Liver (tissue), 3 donors: ENCODE data around the gene HNMT.

ENCODE experiments used
- CTCF ChIP-seq: fragments of 150-350 bp; IDR thresholded peaks from 2 replicates; pipeline ENCODE4 v1.5.1; 2017; ENCODE audit warnings: improper control_type of control experiment, low read depth, low read length; ENCODE audit not compliant: missing input control
- EGR1 ChIP-seq, 2 donors: IDR thresholded peaks; 2 replicates each; pipeline ENCODE4 v1.6.1; 2016 to 2018; ENCODE audit warnings: antibody characterized with exemption in 2 of 2, low read depth in 2 of 2
- FOXA1 ChIP-seq: IDR thresholded peaks from 2 replicates; pipeline ENCODE4 v1.6.1; 2016; ENCODE audit warnings: antibody characterized with exemption
- MAX ChIP-seq: IDR thresholded peaks from 2 replicates; pipeline ENCODE4 v1.6.1; 2016; ENCODE audit warnings: antibody characterized with exemption
- RAD21 ChIP-seq, 2 donors: IDR thresholded peaks; 2 replicates each; pipeline ENCODE4 v1.6.1; 2016; ENCODE audit warnings: antibody characterized with exemption in 2 of 2, mild to moderate bottlenecking in 2 of 2
- REST ChIP-seq: IDR thresholded peaks from 2 replicates; pipeline ENCODE4 v1.6.1; 2016; ENCODE audit warnings: antibody characterized with exemption, mild to moderate bottlenecking
- donor health status: healthy.
- donor health status: healthy.

GRCh38 chr2:137935591-137935990 is 28.7 kb upstream of the HNMT start:
- TF ChIP-seq REST: no peak
- no peak for TF ChIP-seq CTCF
- no peak for TF ChIP-seq MAX
- TF ChIP-seq RAD21 (IDR thresholded peaks at IDR 0.05): no peak
- no peak for TF ChIP-seq EGR1 (IDR thresholded peaks at IDR 0.05; ENCODE audit: low read depth in 2 of 2)
- TF ChIP-seq FOXA1: no peak
